NB4 (cell line): ENCODE results near the gene TOE1.
"Not testable (repeated sequence)": the region's sequence is repeated elsewhere in the genome, so short reads cannot be mapped to it uniquely, and the experiment has no call there.

Experiments used
- DNase-seq: peaks from one replicate; pipeline ENCODE4 v3.0.0; 2010; ENCODE audit warnings: low read depth
- H3K4me3 ChIP-seq: one replicate; pipeline ENCODE4 v1.5.1; 2011; ENCODE audit warnings: mild to moderate bottlenecking, low read depth, low read length, moderate library complexity
- MYC ChIP-seq: IDR thresholded peaks from 2 replicates; pipeline ENCODE4 v1.6.1; 2011; ENCODE audit warnings: low read depth, low read length
- POLR2A ChIP-seq: IDR thresholded peaks from 2 replicates; pipeline ENCODE4 v1.6.1; 2011; ENCODE audit warnings: mild to moderate bottlenecking; ENCODE audit not compliant: insufficient read length; ENCODE audit errors: extremely low read depth
- TF ChIP-seq, protein P1 (sequence below): IDR thresholded peaks from one replicate; pipeline ENCODE4 v1.5.1; 2012; ENCODE audit warnings: low read depth, low read length
- TF ChIP-seq, protein P2 (sequence below): IDR thresholded peaks from 2 replicates; pipeline ENCODE4 v1.6.1; 2011; ENCODE audit warnings: low read depth, low read length

Gene TOE1

DNA sequence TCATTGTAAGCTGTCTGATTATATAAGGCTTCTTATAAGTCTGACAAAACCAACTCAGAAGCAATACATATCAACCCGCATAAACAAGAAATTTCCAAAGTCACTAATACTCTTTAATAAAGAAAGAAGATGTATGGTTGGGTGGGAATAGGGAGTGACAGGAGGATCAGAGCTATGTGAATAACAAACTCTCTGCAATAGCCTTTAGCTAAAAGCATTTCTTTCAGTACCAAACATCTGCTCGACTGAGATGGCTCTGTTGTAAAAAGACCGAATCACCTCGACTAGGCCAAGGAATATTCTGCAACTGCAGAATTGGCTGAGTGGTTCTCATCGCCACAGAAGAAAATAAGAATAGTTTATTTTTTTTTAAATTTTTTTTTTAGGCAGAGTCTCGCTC is 39.6 kb downstream of the TOE1 start:
- H3K4me3 ChIP-seq, result no peak overlapping the region
- TF ChIP-seq, protein P1, sequence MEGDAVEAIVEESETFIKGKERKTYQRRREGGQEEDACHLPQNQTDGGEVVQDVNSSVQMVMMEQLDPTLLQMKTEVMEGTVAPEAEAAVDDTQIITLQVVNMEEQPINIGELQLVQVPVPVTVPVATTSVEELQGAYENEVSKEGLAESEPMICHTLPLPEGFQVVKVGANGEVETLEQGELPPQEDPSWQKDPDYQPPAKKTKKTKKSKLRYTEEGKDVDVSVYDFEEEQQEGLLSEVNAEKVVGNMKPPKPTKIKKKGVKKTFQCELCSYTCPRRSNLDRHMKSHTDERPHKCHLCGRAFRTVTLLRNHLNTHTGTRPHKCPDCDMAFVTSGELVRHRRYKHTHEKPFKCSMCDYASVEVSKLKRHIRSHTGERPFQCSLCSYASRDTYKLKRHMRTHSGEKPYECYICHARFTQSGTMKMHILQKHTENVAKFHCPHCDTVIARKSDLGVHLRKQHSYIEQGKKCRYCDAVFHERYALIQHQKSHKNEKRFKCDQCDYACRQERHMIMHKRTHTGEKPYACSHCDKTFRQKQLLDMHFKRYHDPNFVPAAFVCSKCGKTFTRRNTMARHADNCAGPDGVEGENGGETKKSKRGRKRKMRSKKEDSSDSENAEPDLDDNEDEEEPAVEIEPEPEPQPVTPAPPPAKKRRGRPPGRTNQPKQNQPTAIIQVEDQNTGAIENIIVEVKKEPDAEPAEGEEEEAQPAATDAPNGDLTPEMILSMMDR, result no peak
- TF ChIP-seq MYC (no peak), POLR2A (no peak)
- TF ChIP-seq, protein P2, sequence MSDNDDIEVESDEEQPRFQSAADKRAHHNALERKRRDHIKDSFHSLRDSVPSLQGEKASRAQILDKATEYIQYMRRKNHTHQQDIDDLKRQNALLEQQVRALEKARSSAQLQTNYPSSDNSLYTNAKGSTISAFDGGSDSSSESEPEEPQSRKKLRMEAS, result no peak
- no peak for DNase-seq

DNA sequence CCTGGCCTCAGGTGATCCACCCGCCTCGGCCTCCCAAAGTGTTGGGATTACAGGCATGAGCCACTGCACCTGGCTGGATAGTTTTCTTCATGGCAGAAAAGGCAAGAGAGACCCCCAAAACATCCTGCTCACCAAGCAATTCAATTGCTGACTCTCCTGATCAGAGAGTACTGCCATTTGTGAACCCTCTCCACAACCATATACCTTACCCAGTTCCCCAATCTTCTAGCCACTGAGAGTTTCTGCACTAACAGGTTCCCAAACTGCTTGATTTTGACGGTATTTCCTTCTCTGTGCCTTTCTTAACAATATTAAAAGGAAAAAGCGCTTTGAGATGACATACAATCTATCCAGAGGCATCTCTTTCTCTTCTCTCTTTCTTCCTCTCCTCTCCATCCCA is 40.2 kb downstream of the TOE1 start:
- TF ChIP-seq, protein P2, result no peak
- no peak for TF ChIP-seq POLR2A
- TF ChIP-seq, protein P1, result no peak
- no peak for TF ChIP-seq MYC
- no peak overlapping the region for H3K4me3 ChIP-seq
- no peak for DNase-seq

DNA sequence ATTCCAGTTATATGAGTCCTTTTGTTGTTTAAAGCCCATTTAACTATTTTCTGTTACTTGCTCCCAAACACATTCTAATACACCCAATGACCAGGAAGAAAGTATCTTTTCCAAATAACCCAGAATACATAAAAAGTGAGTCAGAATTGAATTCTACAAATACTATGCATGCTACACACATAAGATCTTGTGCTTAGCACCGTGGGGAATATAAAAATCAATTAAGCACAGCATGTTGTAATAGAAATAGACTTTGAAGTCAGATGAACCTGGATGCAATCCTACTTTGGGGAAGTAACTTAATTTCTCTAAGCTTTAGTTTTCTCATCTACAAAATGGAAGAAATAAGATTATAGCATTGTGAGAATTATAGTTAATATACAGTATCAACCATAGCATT is 40.8 kb downstream of the TOE1 start:
- no peak overlapping the region for H3K4me3 ChIP-seq
- peak; percentile 64 for DNase-seq
- TF ChIP-seq, protein P2, result no peak
- TF ChIP-seq MYC, result no peak
- no peak for TF ChIP-seq POLR2A
- TF ChIP-seq, protein P1, result no peak

DNA sequence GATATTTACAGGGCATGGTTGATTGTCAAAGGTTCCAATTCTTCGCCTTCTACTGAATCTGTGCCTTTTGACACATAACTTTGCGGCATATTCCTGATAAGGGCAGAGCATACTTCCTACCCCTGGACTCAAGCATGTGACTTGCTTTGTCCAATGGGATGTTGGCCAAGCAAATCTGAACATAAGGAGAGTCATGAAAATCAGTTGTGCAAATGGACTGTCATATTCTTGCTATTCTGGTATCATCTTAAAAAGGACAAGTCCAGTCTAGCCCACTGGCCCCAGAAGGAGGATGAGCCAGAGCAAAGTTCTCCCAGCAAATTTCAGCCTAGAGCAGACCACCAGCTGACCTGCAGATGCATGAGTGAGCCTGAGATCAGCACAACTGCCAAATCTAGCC is 41.3 kb downstream of the TOE1 start:
- DNase-seq, result no peak
- TF ChIP-seq, protein P2, result no peak
- TF ChIP-seq MYC (no peak), POLR2A (no peak)
- no peak overlapping the region for H3K4me3 ChIP-seq

DNA sequence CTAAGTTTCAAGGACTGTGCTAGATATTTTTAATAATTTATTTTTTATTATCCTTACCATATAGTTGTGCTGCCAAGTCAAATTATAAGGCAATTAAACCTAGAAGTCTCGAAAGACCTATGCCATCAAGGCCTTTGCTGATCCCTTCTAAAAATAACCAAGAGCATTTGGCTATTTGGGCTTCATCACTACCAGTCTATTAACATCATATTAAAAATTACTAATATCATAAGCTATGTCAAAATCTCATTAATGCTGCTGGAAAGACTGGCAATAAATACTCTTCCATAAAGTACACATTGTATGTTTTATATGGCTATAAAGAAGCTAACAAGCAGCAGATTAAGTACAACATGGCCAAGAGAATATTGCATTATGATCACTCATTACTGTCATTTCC is 43.2 kb downstream of the TOE1 start:
- no peak overlapping the region for H3K4me3 ChIP-seq
- DNase-seq, result no peak
- TF ChIP-seq MYC, result no peak
- TF ChIP-seq, protein P1, result no peak
- TF ChIP-seq POLR2A, result no peak

DNA sequence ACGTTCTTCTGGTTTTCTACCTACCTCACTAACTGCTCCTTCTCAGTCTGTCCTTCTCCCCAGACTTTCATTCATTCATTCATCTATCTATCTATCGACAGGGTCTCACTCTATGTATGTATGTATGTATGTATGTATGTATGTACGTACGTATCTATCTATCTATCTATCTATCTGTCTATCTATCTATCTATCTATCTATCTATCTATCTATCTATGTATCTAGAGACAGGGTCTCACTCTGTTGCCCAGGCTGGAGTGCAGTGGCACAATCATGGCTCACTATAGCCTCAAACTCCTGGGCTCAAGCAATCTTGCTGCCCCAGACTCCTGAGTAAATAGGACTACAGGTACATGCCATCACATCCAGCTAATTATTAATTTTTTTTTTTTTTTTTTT is 44.2 kb downstream of the TOE1 start:
- not testable (repeated sequence) for H3K4me3 ChIP-seq, DNase-seq

DNA sequence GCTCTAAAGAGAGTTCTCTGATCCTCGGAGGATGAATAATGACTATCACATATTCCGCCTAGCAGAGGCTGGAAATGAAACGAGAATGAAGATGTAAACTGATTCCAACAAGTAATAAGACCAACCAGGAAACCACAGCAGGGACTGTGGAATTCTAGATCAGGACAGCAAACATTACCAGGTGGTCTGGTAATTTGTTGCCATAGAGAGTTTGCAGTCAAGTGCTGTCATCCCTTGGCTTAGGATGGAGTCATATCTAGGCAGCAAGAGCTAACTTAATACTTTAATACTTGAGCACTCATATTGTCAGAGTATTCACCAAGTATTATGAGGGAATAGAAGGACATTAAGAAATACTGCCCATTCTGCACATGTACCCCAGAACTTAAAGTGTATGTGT is 45.3 kb downstream of the TOE1 start:
- H3K4me3 ChIP-seq, result no peak overlapping the region
- DNase-seq, result no peak
- TF ChIP-seq, protein P2, result no peak
- TF ChIP-seq, protein P1, result no peak
- no peak for TF ChIP-seq POLR2A
- TF ChIP-seq MYC, result no peak
